GM18498 (cell line): ENCODE measurements around the gene CPNE6.
A peak's percentile ranks its signal among the peaks of the same experiment; 100 is the strongest.
"Not testable (repeated sequence)": the region's sequence is repeated elsewhere in the genome, so short reads cannot be mapped to it uniquely, and the experiment has no call there.

Source experiments
- ATAC-seq: cut with Tn5 transposase; IDR thresholded peaks from one replicate; pipeline ENCODE4 v1.9.1; 2021; ENCODE audit warnings: mild to moderate bottlenecking, moderate library complexity; ENCODE audit not compliant: unreplicated experiment

The CPNE6 gene

DNA sequence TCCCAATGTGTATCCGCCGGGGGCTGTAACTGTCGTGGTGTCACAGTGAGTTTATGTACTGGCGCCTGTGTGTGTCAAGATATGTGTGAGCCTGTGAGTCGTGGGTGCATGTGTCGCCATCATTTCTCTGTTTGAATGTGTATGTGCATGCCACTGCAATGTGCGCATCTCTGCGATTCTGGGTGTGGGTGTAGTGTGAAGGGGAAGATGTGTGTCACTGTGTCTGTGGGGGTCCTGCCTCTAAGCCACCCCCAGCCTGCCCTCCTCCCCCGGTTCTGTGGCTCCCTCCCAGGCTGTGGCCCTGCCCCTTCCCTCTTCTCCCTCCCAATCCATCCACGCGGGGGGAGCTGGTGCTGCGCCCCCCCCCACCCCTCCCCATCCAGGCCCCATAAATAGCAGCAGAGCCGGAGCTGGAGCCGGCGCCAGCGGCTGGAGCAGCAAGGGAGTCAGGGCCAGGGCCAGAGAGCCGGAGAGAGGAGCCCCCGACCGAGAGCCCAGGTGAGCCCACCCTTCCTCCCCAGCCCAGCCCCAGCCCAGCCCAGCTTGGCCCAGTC is at the start of gene CPNE6:
TSS of gene CPNE6 (plus strand) at position 419 of the 554 bp plus-strand sequence. CDS start 1,375 bp downstream, outside the sequence.
- no peak for ATAC-seq

DNA sequence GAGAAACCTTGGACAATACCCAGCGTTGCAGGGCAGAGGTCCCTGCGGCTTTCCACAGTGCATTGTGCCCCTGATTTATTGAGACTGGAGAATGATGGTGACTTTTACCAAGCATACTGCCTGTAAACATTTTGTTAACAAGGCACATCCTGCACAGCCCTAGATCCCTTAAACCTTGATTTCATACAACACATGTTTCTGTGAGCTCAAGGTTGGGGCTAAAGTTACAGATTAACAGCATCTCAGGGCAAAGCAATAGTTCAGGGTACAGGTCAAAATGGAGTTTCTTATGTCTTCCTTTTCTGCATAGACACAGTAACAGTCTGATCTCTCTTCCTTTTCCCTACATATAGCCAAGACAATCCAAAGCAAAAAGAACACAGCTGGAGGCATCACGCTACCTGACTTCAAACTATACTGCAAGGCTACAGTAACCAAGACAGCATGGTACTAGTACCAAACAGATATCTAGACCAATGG is 46.4 kb upstream of the CPNE6 start:
- not testable (repeated sequence) for ATAC-seq

DNA sequence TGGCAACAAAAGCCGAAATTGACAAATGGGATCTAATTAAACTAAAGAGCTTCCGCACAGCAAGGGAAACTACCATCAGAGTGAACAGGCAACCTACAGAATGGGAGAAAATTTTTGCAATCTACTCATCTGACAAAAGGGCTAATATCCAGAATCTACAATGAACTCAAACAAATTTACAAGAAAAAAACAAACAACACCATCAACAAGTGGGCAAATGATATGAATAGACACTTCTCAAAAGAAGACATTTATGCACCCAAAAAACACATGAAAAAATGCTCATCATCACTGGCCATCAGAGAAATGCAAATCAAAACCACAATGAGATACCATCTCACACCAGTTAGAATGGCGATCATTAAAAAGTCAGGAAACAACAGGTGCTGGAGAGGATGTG is 41.7 kb upstream of the CPNE6 start:
- ATAC-seq, result not testable (repeated sequence)

DNA sequence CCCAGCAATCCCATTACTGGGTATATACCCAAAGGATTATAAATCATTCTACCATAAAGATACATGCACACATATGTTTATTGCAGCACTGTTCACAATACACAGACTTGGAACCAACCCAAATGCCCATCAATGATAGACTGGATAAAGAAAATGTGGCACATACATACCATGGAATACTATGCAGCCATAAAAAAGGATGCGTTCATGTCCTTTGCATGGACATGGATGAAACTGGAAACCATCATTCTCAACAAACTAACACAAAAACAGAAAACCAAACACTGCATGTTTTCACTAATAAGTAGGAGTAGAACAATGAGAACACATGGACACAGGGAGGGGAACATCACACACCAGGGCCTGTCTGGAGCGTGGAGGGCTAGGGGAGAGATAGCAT is 40.0 kb upstream of the CPNE6 start:
- ATAC-seq, result not testable (repeated sequence)

DNA sequence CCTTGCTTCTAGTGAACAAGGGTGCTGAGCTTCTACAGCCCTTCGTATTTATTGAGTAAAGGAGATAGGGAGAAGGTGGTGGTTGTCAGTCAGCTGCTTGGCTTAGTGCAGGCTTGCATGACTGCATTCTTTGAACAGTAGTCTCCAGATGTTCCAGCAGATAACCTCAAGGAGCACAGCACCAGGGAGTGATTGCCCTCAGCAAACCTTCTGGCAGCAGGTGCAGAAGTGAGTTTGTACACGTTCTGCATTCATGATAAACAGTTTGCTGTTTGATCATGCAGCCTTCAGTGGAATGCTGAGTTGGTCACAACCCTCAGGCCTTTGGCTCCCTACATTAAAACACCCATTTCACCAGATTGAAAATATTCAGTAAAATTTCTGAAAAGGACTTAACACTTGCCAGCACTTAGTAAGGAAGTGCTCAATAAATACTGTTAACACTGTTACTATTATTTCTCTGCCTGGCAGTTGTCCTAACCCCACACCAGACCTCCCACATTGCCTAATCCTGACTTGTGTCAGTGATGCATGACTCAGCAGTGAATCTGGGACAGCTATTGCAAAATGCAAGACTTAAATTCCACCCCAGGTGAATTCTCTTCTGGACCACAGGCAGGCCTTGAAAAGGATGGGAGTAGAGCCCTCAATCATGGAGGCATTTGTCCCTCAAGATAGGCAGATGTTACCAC is 38.5 kb upstream of the CPNE6 start:
- no peak for ATAC-seq

DNA sequence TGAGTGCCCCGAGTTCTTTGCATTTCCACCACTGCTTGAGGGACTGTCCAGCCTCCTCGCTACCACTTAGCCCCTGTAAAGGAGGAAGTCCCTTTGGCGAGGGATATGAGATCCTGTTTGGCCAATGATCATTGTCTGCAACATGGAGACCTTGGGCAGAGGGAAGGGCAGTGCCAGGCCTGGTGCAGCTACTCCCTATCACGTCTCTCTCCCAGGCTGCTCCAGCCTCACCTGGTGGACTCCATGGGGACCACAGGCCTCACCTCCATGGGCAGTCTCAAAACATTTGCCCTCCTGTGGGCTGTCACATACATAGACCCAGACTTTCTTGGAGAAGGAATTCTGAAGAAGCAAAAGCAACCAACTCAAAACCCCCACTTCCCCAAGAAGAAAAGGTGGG is 35.6 kb upstream of the CPNE6 start:
- ATAC-seq, result peak; percentile 18

DNA sequence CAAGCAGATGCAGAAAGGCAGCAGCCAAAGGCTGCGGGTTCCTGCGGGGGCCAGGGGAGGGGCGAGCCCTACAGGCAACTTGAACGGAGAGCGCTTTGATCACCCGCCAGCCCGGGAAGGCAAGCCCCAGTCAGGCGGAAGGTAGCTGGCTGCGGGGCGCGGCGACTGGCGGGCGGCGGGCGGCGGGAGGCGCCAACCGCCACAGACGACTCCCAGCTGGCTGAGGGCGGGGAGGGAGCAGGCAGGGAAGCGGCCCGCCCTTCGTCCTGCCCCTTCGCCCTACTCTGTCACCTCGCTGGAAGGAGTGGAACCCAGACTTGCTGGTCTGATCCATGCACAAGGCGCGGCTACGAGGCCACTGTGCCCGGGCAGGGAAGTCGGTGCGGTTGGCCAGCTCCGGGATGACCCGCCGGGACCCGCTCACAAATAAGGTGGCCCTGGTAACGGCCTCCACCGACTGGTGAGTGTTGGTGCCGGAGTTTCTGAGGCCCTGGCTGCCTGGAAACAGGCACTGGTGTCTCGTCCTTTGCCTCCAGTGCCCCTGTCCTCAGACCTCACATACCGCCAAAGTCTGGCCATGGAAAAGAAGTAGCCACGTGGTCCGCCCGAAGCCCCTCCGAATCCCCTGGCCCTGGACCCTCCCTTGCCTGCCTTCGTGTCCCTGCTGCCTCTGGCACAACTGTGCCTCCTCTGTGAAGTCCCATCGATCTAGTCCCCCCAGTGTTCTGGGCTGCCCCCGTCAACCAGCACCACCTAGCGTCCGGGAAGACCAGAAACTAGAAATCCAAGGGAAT is 35.0 kb upstream of the CPNE6 start:
- peak; percentile 65 for ATAC-seq

DNA sequence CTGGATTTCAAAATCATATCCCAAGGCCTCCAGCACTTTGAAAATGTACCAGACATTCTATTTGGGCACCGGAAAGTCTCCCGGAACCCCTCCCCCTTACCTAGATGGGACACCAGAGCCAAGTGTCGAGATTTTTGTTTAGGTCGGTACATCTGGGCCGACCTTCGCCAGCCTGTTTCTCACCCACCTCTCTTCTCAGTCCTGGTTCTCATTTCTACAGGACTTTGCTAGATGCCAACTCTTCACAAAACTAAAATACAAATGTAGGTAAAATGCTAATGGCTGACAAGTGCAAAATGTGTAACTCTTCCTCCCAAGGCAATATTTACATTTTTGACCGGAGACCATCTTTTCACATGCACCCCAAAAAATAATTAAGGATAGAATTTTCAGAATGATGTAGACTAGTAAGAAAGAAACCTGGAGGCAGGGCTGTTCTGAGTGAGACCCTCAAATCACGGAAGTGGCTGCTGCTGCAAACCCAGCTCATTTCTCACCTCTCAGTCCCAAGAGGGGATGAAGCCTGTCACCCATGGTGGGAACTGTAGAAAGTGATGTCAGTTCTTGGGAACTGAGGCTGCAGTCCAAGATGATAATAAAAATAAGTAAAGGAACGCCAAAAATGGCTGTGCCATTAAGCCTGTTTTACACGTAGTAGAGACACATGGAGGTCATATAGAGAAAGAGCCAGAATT is 34.3 kb upstream of the CPNE6 start:
- peak; percentile 25 for ATAC-seq

DNA sequence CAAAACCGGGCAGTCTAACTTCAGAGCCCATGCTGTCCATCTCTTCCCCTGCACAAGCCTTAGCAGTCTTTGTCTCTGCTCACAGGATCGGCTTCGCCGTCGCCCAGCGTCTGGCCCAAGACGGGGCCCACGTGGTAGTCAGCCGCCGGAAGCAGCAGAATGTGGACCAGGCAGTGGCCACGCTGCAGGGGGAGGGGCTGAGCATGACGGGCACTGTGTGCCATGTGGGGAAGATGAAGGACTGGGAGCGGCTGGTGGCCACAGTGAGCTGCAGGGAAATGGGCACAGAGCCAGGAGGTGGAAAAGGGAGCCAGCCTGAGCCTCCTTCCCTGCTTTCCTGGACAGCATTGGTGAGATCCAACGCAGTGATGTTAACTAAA is 33.7 kb upstream of the CPNE6 start:
- no peak for ATAC-seq

DNA sequence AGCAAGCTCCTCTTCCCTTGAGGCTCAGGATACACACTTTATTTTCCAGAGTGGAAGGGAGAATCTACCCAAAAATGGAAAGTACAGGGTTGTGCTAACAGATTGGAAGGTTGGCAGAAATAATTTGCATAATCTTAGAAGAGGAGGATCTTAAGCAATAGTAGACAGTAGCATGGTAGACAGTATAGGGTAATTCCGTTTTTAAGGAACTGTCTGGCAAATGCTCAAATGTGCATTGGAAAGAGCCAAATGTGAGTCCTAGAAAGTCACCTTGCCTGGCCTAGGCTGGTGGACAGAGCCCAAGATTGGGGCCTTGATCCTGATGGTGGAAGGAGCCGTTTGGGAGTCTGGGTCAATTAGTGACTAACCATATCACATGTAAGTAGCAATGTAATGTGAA is 32.7 kb upstream of the CPNE6 start:
- ATAC-seq, result no peak

DNA sequence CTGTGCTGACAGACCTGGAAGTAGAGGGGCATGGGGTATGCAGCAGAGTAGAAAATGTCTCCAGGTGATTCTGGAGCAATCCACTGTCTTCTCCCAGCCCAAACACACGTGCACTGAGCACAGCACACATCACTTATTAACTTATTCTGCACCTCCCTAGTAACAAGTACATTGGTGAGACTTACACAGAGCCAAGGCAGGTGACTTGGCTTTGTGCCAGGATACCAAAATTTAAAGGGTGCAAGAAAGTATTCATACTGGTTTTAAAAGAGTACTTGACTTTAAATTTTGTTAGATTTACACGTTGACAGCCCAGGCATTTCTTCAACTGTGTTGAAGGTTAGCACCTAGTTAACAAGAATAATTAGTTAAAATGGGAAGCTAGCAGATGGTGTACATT is 30.7 kb upstream of the CPNE6 start:
- ATAC-seq, result no peak

DNA sequence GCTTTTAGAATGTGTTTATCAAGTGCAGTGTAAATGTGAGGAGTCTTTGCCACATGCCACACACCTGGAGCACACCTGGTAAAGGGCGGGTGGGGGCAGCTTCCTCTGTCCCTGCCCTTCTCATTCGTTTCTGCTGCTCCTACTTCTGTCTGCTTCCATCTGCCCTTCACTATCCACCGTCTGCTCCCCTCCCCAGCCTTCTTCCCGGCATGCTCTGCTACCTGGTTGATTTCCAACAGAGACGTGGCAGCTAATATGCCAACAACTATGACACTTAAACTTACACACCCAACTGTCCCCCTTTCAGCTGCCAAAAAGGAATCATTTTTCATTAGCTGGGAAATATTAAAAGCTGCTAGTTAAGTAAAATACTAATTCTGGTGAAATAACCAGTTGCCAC is 28.6 kb upstream of the CPNE6 start:
- ATAC-seq, result no peak

DNA sequence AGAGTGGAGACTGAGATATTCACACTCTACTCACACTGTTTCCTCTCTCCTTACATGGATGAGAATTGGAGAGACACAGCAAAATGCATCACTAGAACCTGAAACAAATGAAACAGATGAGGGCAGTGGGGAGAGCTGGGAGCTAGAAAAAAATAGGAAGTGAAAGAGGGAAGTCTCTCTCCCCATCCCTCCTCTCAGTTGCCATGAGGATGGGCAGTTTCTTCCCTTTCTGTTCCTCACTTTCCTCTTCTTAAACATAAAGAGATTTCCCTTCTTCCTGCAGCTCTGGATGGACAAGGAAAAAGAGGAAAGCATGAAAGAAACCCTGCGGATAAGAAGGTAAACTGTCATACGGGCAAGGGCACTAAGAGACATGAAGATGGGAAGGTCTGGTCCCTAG is 22.4 kb upstream of the CPNE6 start:
- ATAC-seq, result not testable (repeated sequence)

DNA sequence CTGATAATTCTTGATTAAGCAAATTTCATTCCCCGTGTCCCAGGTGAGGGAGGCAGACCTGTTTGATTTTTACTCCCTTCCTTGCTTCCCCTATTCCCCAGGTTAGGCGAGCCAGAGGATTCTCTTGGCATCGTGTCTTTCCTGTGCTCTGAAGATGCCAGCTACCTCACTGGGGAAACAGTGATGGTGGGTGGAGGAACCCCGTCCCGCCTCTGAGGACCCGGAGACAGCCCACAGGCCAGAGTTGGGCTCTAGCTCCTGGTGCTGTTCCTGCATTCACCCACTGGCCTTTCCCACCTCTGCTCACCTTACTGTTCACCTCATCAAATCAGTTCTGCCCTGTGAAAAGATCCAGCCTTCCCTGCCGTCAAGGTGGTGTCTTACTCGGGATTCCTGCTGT is 20.6 kb upstream of the CPNE6 start:
- not testable (repeated sequence) for ATAC-seq

DNA sequence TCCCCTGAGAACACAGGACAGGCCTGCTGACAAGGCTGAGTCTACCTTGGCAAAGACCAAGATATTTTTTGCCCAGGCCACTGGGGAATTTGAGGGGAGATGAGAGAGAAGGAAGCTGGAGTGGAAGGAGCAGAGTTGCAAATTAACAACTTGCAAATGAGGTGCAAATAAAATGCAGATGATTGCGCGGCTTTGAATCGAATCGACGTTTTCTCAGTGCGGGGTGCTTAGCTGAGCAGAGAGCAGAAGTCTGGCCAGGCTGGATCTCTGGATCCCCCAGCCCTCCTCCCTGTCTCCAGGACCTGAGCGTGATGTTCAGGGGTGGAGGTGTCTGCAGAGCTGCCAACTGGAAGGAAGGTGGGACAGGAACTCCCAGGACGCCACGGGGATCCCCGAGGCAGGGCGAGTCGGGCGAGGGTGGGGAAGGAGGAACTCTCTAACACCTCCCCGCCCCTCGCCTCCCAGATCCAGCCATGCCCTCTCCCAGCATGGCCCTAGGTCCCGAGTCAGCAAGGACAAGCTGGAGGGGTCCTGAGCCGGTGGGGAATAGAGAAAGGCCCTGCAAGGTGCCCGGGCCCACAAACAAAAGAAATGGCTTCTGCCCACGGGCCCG is 20.1 kb upstream of the CPNE6 start:
- peak; percentile 8 for ATAC-seq

DNA sequence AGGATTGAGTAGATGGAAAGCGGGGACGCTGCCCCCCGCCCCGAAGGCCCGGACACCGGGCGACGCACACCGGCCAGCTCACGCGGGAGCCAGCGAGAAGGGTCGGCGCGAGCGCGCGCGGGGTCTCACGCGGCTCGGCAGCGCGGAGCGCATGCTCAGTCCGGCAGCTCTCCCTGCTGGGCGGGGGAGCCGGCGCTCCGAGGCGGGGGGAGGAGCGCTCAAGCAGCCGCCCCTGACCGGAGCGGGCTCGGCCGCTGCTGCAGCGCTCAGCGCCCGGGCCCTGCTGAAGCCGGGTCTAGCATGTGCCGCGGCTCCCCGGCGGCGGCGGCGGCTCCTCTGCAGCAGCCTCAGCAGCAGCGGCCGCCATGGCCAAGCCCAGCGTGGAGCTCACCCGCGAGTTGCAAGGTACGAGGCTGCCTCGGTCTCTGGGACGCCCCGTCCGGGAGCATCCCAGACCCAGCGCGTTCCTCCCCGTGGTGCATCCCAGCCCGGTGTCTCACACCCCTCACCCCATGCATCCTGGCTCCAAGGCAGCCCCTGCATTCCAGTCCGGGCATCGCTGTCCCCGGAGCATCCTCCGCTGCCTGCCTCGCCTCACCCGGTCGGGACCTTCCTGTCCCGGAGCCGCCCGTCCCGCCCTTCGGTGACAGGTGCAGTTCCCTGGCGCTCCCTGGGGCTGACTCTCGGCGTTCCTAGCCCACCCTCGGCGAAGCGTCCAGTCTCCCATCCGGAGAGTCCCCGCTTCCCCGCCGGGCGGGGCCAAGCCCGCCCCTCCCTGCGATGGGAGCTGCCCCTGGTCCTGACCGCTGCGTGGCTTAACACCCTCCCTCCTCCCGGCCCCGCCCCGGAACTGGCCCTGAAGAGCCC is 19.3 kb upstream of the CPNE6 start, which contains the start of gene CARMIL3:
TSS of gene CARMIL3 (plus strand) at position 221 of the 867 bp plus-strand sequence. CDS start at position 366, 145 bp downstream.
- ATAC-seq, result peak; percentile 78

DNA sequence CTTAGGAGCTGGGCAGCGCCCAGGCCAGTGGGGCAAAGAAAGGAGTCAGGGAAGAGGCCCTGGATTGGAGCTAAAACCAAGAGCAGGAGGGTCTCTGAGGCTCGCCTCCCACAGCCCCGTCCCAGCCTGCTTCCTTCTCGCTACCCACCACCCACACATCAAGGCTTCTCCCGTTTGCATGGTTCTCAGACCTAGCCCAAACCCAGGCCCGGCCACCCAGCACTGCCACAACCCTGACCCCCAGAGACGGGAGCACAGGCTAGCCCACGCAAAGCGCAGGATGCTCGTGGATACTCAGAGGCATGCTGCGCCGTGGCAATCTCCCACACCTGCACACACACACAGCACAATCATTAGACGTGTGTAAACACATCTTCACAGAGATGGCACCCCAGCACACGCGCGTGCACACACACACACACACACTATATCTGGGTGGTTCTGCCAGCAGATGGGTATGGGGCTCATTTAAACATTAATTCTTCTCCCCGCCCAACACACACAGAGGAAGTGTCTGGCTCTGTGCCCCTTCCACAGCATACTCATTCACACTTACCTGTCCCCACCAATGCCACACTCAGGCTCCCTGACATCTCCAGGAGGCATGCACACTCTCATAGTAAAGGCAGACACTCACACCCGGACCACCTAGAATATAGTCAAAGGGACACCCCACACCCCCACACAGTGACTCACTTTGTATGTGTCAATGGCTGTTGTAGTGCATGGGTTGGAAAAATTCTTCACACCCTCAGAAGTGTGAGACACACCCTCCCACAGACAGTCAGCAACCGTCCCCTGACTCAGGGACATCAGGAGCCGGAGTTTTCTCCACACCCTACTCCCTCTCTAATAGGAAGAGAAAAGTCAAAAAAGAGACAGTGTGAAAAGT is 18.5 kb upstream of the CPNE6 start:
- ATAC-seq, result no peak

DNA sequence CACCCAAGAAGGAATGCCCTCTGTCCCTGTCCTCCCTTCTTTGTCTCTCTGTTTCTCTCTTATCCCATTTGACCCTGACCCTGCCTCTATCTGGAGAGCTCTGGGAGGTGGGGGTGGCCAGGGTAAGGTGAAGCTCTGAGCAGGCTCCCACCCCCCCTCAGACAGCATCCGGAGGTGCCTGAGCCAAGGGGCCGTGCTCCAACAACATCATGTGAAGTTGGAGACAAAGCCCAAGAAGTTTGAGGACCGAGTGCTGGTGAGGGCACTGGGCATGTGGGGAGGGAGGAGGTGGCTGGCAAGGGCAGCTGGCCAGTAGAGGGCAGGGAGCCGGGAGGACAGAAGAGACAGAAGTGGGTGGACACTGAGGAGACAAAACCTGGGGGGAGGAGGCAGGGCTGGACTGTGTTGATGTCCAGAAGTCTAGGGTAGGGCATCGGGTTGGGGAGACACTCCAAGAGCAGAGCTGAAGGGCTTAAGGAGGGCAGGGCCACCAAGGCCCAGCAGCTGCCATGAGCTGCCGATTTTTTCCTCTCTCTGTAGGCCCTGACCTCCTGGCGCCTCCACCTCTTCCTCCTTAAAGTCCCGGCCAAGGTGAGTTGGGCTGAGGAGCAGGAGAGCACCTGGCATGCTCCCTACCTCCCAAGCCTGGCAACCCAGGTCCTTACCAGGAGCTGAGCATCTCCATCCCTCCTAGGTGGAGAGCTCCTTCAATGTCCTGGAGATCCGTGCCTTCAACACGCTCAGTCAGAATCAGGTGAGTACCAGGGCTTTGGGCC is 17.6 kb upstream of the CPNE6 start:
- no peak for ATAC-seq
